Measurements from ENCODE around the gene SOCS7.

- TF ChIP-seq GATA3 (IDR thresholded peaks at IDR 0.05; ENCODE audit: low read depth, low read length), result no peak
- no peak for TF ChIP-seq GATA2 (IDR thresholded peaks at IDR 0.05; ENCODE audit: low read depth, low read length)
Measured at GRCh38 chr17:38425744-38426143, 74.1 kb downstream of the SOCS7 start.

All from SH-SY5Y (cell line).